OCI-LY7 (cell line): ENCODE data around the gene SHROOM2. TPM values are rescaled to one million over a fixed set of nuclear protein-coding genes. Genes with fewer than 3 reads are reported as not detected.

Experiments used
- Bru-seq: library from RNA; stranded (reverse); fragments of 400-500 nt; gene quantifications from one replicate; lab custom pipeline; 2021; lab: Mats Ljungman, UMichigan
- BruChase-seq, 2 experiments: library from RNA; stranded (reverse); fragments of 400-500 nt; gene quantifications; one replicate each; lab custom pipeline; 2021; lab: Mats Ljungman, UMichigan
- BruUV-seq: library from RNA; stranded (reverse); fragments of 400-500 nt; replicated peaks from 2 replicates; lab custom pipeline; 2021; lab: Mats Ljungman, UMichigan
- CTCF ChIA-PET: fragments of 300-600 bp; sonication (Branson Sonifier 250); formaldehyde crosslinking; loops from one replicate; lab custom pipeline; 2022; ENCODE audit warnings: antibody characterized with exemption; ENCODE audit not compliant: unreplicated experiment; lab: Charles Lee
- POLR2A ChIA-PET: fragments of 300-600 bp; sonication (Branson Sonifier 250); formaldehyde crosslinking; loops from one replicate; lab custom pipeline; 2022; ENCODE audit warnings: antibody characterized with exemption; lab: Charles Lee
- DNase-seq: peaks from one replicate; pipeline ENCODE4 v3.0.0-alpha.2; 2015; ENCODE audit warnings: low spot score
- H2AFZ ChIP-seq: fragments of 200-600 bp; sonication (generic), shearing (Covaris generic); 2 replicates; pipeline ENCODE4 v1.6.1; 2014; ENCODE audit warnings: mild to moderate bottlenecking, antibody characterized with exemption, low read length, moderate library complexity
- H3K27ac ChIP-seq: fragments of 200-600 bp; sonication (generic); 2 replicates; pipeline ENCODE4 v1.5.1; 2014; ENCODE audit warnings: mixed run types, low read depth, mild to moderate bottlenecking, moderate library complexity, low read length, inconsistent platforms; ENCODE audit not compliant: poor library complexity, severe bottlenecking
- H3K36me3 ChIP-seq: fragments of 200-600 bp; sonication (generic); 2 replicates; pipeline ENCODE4 v1.6.1; 2014; ENCODE audit warnings: mild to moderate bottlenecking, antibody characterized with exemption, low read length, moderate library complexity, mixed read lengths; ENCODE audit not compliant: insufficient read depth
- H3K4me1 ChIP-seq: fragments of 200-600 bp; sonication (generic); 2 replicates; pipeline ENCODE4 v1.5.1; 2014; ENCODE audit warnings: mild to moderate bottlenecking, low read length; ENCODE audit not compliant: insufficient read depth, poor library complexity, severe bottlenecking
- H3K4me2 ChIP-seq: fragments of 200-600 bp; sonication (generic); 2 replicates; pipeline ENCODE4 v1.6.1; 2014; ENCODE audit warnings: mild to moderate bottlenecking, low read length
- H3K4me3 ChIP-seq: fragments of 200-600 bp; sonication (generic); 2 replicates; pipeline ENCODE4 v1.5.1; 2014; ENCODE audit warnings: mild to moderate bottlenecking, low read depth, low read length; ENCODE audit not compliant: poor library complexity, severe bottlenecking
- H3K79me2 ChIP-seq: fragments of 200-600 bp; sonication (generic); 2 replicates; pipeline ENCODE4 v1.6.1; 2016; ENCODE audit warnings: low read depth, mild to moderate bottlenecking, low read length, moderate library complexity, mixed read lengths; ENCODE audit not compliant: insufficient read depth
- H3K9me2 ChIP-seq: fragments of 200-600 bp; sonication (generic); 2 replicates; pipeline ENCODE4 v1.6.1; 2016; ENCODE audit warnings: mild to moderate bottlenecking, low read length, mixed read lengths; ENCODE audit not compliant: insufficient read depth
- H3K9me3 ChIP-seq: fragments of 200-600 bp; sonication (generic); 2 replicates; pipeline ENCODE4 v1.6.1; 2014; ENCODE audit warnings: mild to moderate bottlenecking, mixed run types, low read length, mixed read lengths
- H4K20me1 ChIP-seq: fragments of 200-600 bp; sonication (generic); 2 replicates; pipeline ENCODE4 v1.6.1; 2014; ENCODE audit warnings: mild to moderate bottlenecking, antibody characterized with exemption, low read length, moderate library complexity, mixed read lengths; ENCODE audit not compliant: insufficient read depth
- CTCF ChIP-seq: fragments of 200-600 bp; sonication (generic); conservative IDR thresholded peaks from 2 replicates; pipeline ENCODE4 v1.5.1; 2014; ENCODE audit warnings: mild to moderate bottlenecking, antibody characterized with exemption, low read length, moderate library complexity, mixed read lengths
- EZH2phosphoT487 ChIP-seq: fragments of 200-600 bp; sonication (generic); IDR thresholded peaks from 2 replicates; pipeline ENCODE4 v1.6.1; 2018; ENCODE audit warnings: low read depth, borderline replicate concordance, mild to moderate bottlenecking, mixed run types, antibody characterized with exemption, low read length, moderate library complexity, mixed read lengths
- intact Hi-C: fragments of 100-400 bp; cut with micrococcal nuclease; formaldehyde crosslinking; loops from one replicate; pipeline ENCODE4 v1.10.0; 2022; ENCODE audit not compliant: unreplicated experiment
- long read RNA-seq: library from polyadenylated mRNA; stranded (forward); transcript quantifications from one replicate; pipeline ENCODE4 v2.0.0, GENCODE V29; 2022
- total RNA-seq, 2 experiments: library from RNA; depleted of rRNA in 1 of 2; stranded (reverse); fragments of >200 nt in 1 of 2; shearing (Covaris generic) in 1 of 2; gene quantifications; 2 replicates each; pipeline ENCODE4 v1.2.3, GENCODE V29; 2014 to 2022

SHROOM2 gene
- total RNA-seq (2014; rRNA removed; shearing (Covaris generic)) = not detected in 2 replicates
- total RNA-seq (2022) = not detected in 2 replicates
- Bru-seq, nascent RNA = not detected
- percentile 1 among the genes with signal in this experiment for BruChase-seq, experiment 1, labeled RNA remaining after a 6-hour chase
- BruChase-seq, experiment 2, labeled RNA remaining after a 2-hour chase = percentile 3 among the genes with signal in this experiment
- long read RNA-seq = 0 reads

GRCh38 chrX:9785944-9786797 is at the start of gene SHROOM2:
Gene SHROOM2, plus strand, starts transcription at chrX:9786429. Its CDS starts 117 bp downstream, at chrX:9786546.
- ChIA-PET CTCF (no interaction called here), POLR2A (no interaction called here)
- DNase-seq = no peak
- Histone ChIP-seq H2AFZ (no peak within 1 kb of the TSS), H3K27ac (no peak within 1 kb of the TSS), H3K4me2 (no peak within 1 kb of the TSS), H3K79me2 (no peaks in the 10 kb centered on the region), H3K36me3 (no peaks in the 10 kb centered on the region), H3K4me1 (no peaks in the 10 kb centered on the region), H4K20me1 (no peaks in the 10 kb centered on the region), H3K4me3 (no peak within 1 kb of the TSS), H3K9me2 (no peaks in the 10 kb centered on the region), H3K9me3 (no peaks in the 10 kb centered on the region)
- intact Hi-C loops = no loop called here
- no TSS peak for BruUV-seq
- no peak for TF ChIP-seq CTCF
- no peak for TF ChIP-seq EZH2phosphoT487

- POLR2A ChIA-PET = no interaction called here
- Histone ChIP-seq H3K9me2 (no peaks in the 10 kb centered on the region), H3K9me3 (no peaks in the 10 kb centered on the region), H3K4me3 (no peak overlapping the region), H3K27ac (no peak overlapping the region), H3K4me2 (no peak overlapping the region), H3K36me3 (no peaks in the 10 kb centered on the region), H4K20me1 (no peaks in the 10 kb centered on the region), H3K4me1 (no peaks in the 10 kb centered on the region), H3K79me2 (no peaks in the 10 kb centered on the region), H2AFZ (no peak overlapping the region)
- CTCF ChIA-PET = no interaction called here
- BruUV-seq = no TSS peak
- no peak for DNase-seq
- intact Hi-C loops = no loop called here
- TF ChIP-seq EZH2phosphoT487 = no peak
- TF ChIP-seq CTCF = no peak
These were observed 48.9 kb upstream of the SHROOM2 start for GRCh38 chrX:9737363-9737762.

- Histone ChIP-seq H3K9me3 (no peaks in the 10 kb centered on the region), H3K4me3 (no peak overlapping the region), H3K4me1 (no peaks in the 10 kb centered on the region), H3K27ac (no peak overlapping the region), H3K79me2 (no peaks in the 10 kb centered on the region), H3K9me2 (no peaks in the 10 kb centered on the region), H2AFZ (no peak overlapping the region), H3K36me3 (no peaks in the 10 kb centered on the region), H4K20me1 (no peaks in the 10 kb centered on the region), H3K4me2 (no peak overlapping the region)
- intact Hi-C loops = no loop called here
- DNase-seq = no peak
- BruUV-seq = no TSS peak
- ChIA-PET POLR2A (no interaction called here), CTCF (no interaction called here)
- TF ChIP-seq EZH2phosphoT487 = no peak
- no peak for TF ChIP-seq CTCF
These were observed 48.1 kb upstream of the SHROOM2 start for GRCh38 chrX:9738151-9738550.
